Measurements from ENCODE around the gene SCAMP1.
"Not testable (repeated sequence)": the region's sequence is repeated elsewhere in the genome, so short reads cannot be mapped to it uniquely, and the experiment has no call there.

The SCAMP1 gene

GRCh38 chr5:78359831-78360673, at the start of gene SCAMP1:
Gene SCAMP1 (plus strand): TSS chr5:78360617. CDS start chr5:78360672, 55 bp downstream.
- DNase-seq: peak; percentile 98

- DNase-seq: no peak
Observed at GRCh38 chr5:78317515-78317914, 42.9 kb upstream of the SCAMP1 start.

GRCh38 chr5:78318337-78318736, 42.1 kb upstream of the SCAMP1 start:
- DNase-seq: no peak

- DNase-seq: peak; percentile 20
Observed at GRCh38 chr5:78320401-78320800, 40.0 kb upstream of the SCAMP1 start.

GRCh38 chr5:78323241-78323640, 37.2 kb upstream of the SCAMP1 start:
- DNase-seq: no peak

GRCh38 chr5:78326930-78327329, 33.5 kb upstream of the SCAMP1 start:
- DNase-seq: no peak

- DNase-seq: no peak
Observed at GRCh38 chr5:78327761-78328510, 32.5 kb upstream of the SCAMP1 start.

- DNase-seq: no peak
Observed at GRCh38 chr5:78328585-78329173, 31.7 kb upstream of the SCAMP1 start.

- no peak for DNase-seq
Observed at GRCh38 chr5:78331523-78332080, 28.8 kb upstream of the SCAMP1 start.

- DNase-seq: no peak
Observed at GRCh38 chr5:78334811-78335210, 25.6 kb upstream of the SCAMP1 start.

GRCh38 chr5:78335976-78336375, 24.4 kb upstream of the SCAMP1 start:
- no peak for DNase-seq

- DNase-seq: no peak
Observed at GRCh38 chr5:78336698-78337097, 23.7 kb upstream of the SCAMP1 start.

- no peak for DNase-seq
Observed at GRCh38 chr5:78339617-78340436, 20.6 kb upstream of the SCAMP1 start.

GRCh38 chr5:78341440-78341839, 19.0 kb upstream of the SCAMP1 start:
- no peak for DNase-seq

GRCh38 chr5:78345485-78345884, 14.9 kb upstream of the SCAMP1 start:
- DNase-seq: no peak

- DNase-seq: no peak
Observed at GRCh38 chr5:78353520-78353919, 6.9 kb upstream of the SCAMP1 start.

- DNase-seq: no peak
Observed at GRCh38 chr5:78354066-78354670, 6.2 kb upstream of the SCAMP1 start.

- DNase-seq: no peak
Observed at GRCh38 chr5:78355561-78355960, 4.9 kb upstream of the SCAMP1 start.

- not testable (repeated sequence) for DNase-seq
Observed at GRCh38 chr5:78359455-78359830, 974 bp upstream of the SCAMP1 start.

GRCh38 chr5:78360674-78360923, 182 bp downstream of the SCAMP1 start:
- DNase-seq: no peak

GRCh38 chr5:78360924-78361630, 660 bp downstream of the SCAMP1 start:
- DNase-seq: peak; percentile 78

GRCh38 chr5:78361631-78361993, 1.2 kb downstream of the SCAMP1 start:
- DNase-seq: no peak

Measured in eye (tissue), 1 donor.